K562 (cell line): ENCODE results near the gene CACNA1E. TPM values are rescaled to one million over a fixed set of nuclear protein-coding genes. Genes with fewer than 3 reads are reported as not detected.

Source experiments
- ATAC-seq: fragments of 200-7000 bp; cut with Tn5 transposase; 3 replicates; pipeline ENCODE4 v1.9.1; 2020; ENCODE audit warnings: moderate library complexity
- BruUV-seq: library from RNA; stranded (reverse); fragments of 400-500 nt; replicated peaks from 2 replicates; lab custom pipeline; 2021; lab: Mats Ljungman, UMichigan
- CTCF ChIA-PET: fragments of 300-600 bp; formaldehyde crosslinking; extraction: SDS; loops from one replicate; lab custom pipeline; 2021; ENCODE audit warnings: low intra/inter-chr PET ratio; lab: Yijun Ruan, JAX
- POLR2A ChIA-PET: fragments of 300-600, 350-650 bp; sonication (Branson Sonifier 250); formaldehyde crosslinking; extraction: SDS; loops from one replicate; lab custom pipeline; 2021; ENCODE audit warnings: antibody characterized with exemption, inconsistent platforms; lab: Yijun Ruan, JAX
- DNase-seq, 4 experiments: peaks; one replicate each; pipeline versions ENCODE4 v3.0.0 to v3.0.0-alpha.2; 2011 to 2018; ENCODE audit warnings: low spot score in 3 of 4, mixed read lengths in 3 of 4; ENCODE audit errors: extremely low read depth in 1 of 4
- FAIRE-seq: peaks from 2 replicates; lab custom pipeline; 2011; peaks lifted over from hg19 to GRCh38; lab: Jason Lieb, UNC
- H2AFZ ChIP-seq: 2 replicates; pipeline ENCODE4 v1.6.0; 2011; ENCODE audit warnings: low read depth, low read length, control low read depth, inconsistent platforms
- H3K27ac ChIP-seq: fragments of 200-600 bp; 3 replicates; pipeline ENCODE4 v1.8.0; 2011; ENCODE audit warnings: low read depth, mild to moderate bottlenecking, control low read depth, inconsistent platforms, low read length, moderate library complexity, mixed read lengths; ENCODE audit errors: extremely low read depth
- H3K27me3 ChIP-seq, 2 experiments: fragments of 300-600 bp in 1 of 2; 2 replicates in 1 of 2; 3 replicates in 1 of 2; pipeline versions ENCODE4 v1.6.0 to v1.8.0; 2011; ENCODE audit warnings: inconsistent platforms in 2 of 2, low read length in 2 of 2, mild to moderate bottlenecking in 1 of 2, mixed read lengths in 1 of 2, moderate library complexity in 1 of 2; ENCODE audit not compliant: control insufficient read depth in 2 of 2, insufficient read depth in 2 of 2
- H3K36me3 ChIP-seq: fragments of 300-600 bp; 3 replicates; pipeline ENCODE4 v1.8.0; 2011; ENCODE audit warnings: mild to moderate bottlenecking, low read length, inconsistent platforms; ENCODE audit not compliant: control insufficient read depth, insufficient read depth
- H3K4me1 ChIP-seq, 2 experiments: fragments of 200-600 bp in 1 of 2; replicated peaks in 1 of 2; 2 replicates in 1 of 2; 3 replicates in 1 of 2; pipeline versions ENCODE4 v1.5.1 to v1.8.0; 2011; ENCODE audit warnings: inconsistent platforms in 2 of 2, low read length in 2 of 2, mild to moderate bottlenecking in 1 of 2, mixed read lengths in 1 of 2, moderate library complexity in 1 of 2; ENCODE audit not compliant: control insufficient read depth in 2 of 2, insufficient read depth in 2 of 2
- H3K4me2 ChIP-seq: 2 replicates; pipeline ENCODE4 v1.6.1; 2011; ENCODE audit warnings: low read length, control low read depth, inconsistent platforms, mixed read lengths; ENCODE audit not compliant: insufficient read depth
- H3K4me3 ChIP-seq: fragments of 200-600 bp; sonication (generic), shearing (Covaris generic); 2 replicates; pipeline ENCODE4 v1.5.1; 2016; ENCODE audit warnings: control low read depth, inconsistent platforms
- H3K79me2 ChIP-seq: fragments of 200-600 bp; 3 replicates; pipeline ENCODE4 v1.8.0; 2011; ENCODE audit warnings: low read length, inconsistent platforms; ENCODE audit not compliant: control insufficient read depth, insufficient read depth
- H3K9ac ChIP-seq, 2 experiments: 2 replicates each; pipeline versions ENCODE4 v1.6.0 to v1.6.1; 2011; ENCODE audit warnings: low read depth in 2 of 2, low read length in 2 of 2, control low read depth in 1 of 2, inconsistent platforms in 1 of 2, mild to moderate bottlenecking in 1 of 2, mixed read lengths in 1 of 2; ENCODE audit not compliant: insufficient read depth in 1 of 2
- H3K9me1 ChIP-seq: one replicate; pipeline ENCODE4 v1.6.0; 2011; ENCODE audit warnings: inconsistent platforms, mild to moderate bottlenecking, low read length, moderate library complexity; ENCODE audit not compliant: control insufficient read depth, insufficient read depth
- H3K9me3 ChIP-seq: replicated peaks from 2 replicates; pipeline ENCODE4 v1.5.1; 2011; ENCODE audit warnings: low read depth, low read length, inconsistent platforms; ENCODE audit not compliant: control insufficient read depth, insufficient read depth
- H4K20me1 ChIP-seq: replicated peaks from 2 replicates; pipeline ENCODE4 v1.6.1; 2011; ENCODE audit warnings: low read length, inconsistent platforms, mixed read lengths; ENCODE audit not compliant: control insufficient read depth, insufficient read depth
- ATF3 ChIP-seq, 2 experiments: fragments of 450-650 bp in 1 of 2; sonication (generic) in 1 of 2; formaldehyde crosslinking in 1 of 2; IDR thresholded peaks in 1 of 2; conservative IDR thresholded peaks in 1 of 2; 2 replicates each; pipeline versions ENCODE4 v1.6.1 to v1.8.1; 2016 to 2023; ENCODE audit warnings: mild to moderate bottlenecking in 2 of 2, moderate library complexity in 2 of 2, inconsistent platforms in 1 of 2, missing genetic modification reagents in 1 of 2
- C11orf30 ChIP-seq: fragments of 450-650 bp; IDR thresholded peaks from 2 replicates; pipeline ENCODE4 v1.6.1; 2016; ENCODE audit warnings: low read depth, mild to moderate bottlenecking
- CBFA2T2 ChIP-seq: fragments of 450-650 bp; conservative IDR thresholded peaks from 2 replicates; pipeline ENCODE4 v1.6.1; 2017; ENCODE audit warnings: mild to moderate bottlenecking
- CSDE1 ChIP-seq, 2 experiments: fragments of 450-650 bp; IDR thresholded peaks; 2 replicates each; pipeline ENCODE4 v1.6.1; 2016; ENCODE audit warnings: mild to moderate bottlenecking in 1 of 2
- ESRRA ChIP-seq: fragments of 450-650 bp; IDR thresholded peaks from 2 replicates; pipeline ENCODE4 v1.6.1; 2014; ENCODE audit warnings: low read depth, mild to moderate bottlenecking, moderate library complexity, borderline replicate concordance
- HEY1 ChIP-seq: fragments of 250-450 bp; sonication (Bioruptor Pico); IDR thresholded peaks from 2 replicates; pipeline ENCODE4 v1.5.0; 2020; ENCODE audit warnings: mild to moderate bottlenecking, moderate library complexity, borderline replicate concordance
- MIER1 ChIP-seq: fragments of 450-650 bp; IDR thresholded peaks from 2 replicates; pipeline ENCODE4 v1.6.1; 2016; ENCODE audit warnings: antibody characterized with exemption, mild to moderate bottlenecking, low read depth
- NEUROD1 ChIP-seq: fragments of 150-350 bp; IDR thresholded peaks from 2 replicates; pipeline ENCODE4 v1.6.1; 2014; ENCODE audit warnings: borderline replicate concordance, low read length, low read depth; ENCODE audit not compliant: partially characterized antibody
- ZC3H4 ChIP-seq: sonication (generic); formaldehyde crosslinking; IDR thresholded peaks from 2 replicates; pipeline ENCODE4 v1.9.0; 2021; ENCODE audit warnings: missing genetic modification reagents, borderline replicate concordance
- ZFP30 ChIP-seq: fragments of 250-450 bp; sonication (Bioruptor Pico); IDR thresholded peaks from 2 replicates; pipeline ENCODE4 v1.8.0; 2022; ENCODE audit warnings: moderate library complexity, mild to moderate bottlenecking, inconsistent platforms, borderline replicate concordance
- ZNF140 ChIP-seq: fragments of 250-450 bp; sonication (Bioruptor Pico); IDR thresholded peaks from 2 replicates; pipeline ENCODE4 v1.8.0; 2021; ENCODE audit warnings: moderate library complexity, mild to moderate bottlenecking, inconsistent platforms
- ZNF766 ChIP-seq: fragments of 200-800 bp; sonication (Bioruptor generic); conservative IDR thresholded peaks from 2 replicates; pipeline ENCODE4 v1.6.1; 2016; ENCODE audit warnings: missing genetic modification characterization, missing compliant biosample characterization
- WGBS: fragments of 100-300 bp; shearing (Covaris generic); methylation state at CpG from one replicate; pipeline ENCODE4 v1.1.6; 2016; ENCODE audit warnings: low coverage, mixed read lengths; ENCODE audit not compliant: insufficient coverage; ENCODE audit errors: missing lambda C conversion rate; 5-methylcytosine and 5-hydroxymethylcytosine counted together
- in situ Hi-C: fragments of 300-500 bp; cut with MboI; formaldehyde crosslinking; loops from 4 replicates; pipeline ENCODE4 v1.15.0; 2018; ENCODE audit warnings: inconsistent platforms, mixed read lengths
- intact Hi-C: fragments of 100-400 bp; cut with micrococcal nuclease; formaldehyde crosslinking; loops from 2 replicates; pipeline ENCODE4 v1.14.2; 2022
- polyA plus RNA-seq, 8 experiments: library from polyadenylated mRNA; depleted of rRNA in 4 of 8; stranded (reverse) in 5 of 8; unstranded in 3 of 8; fragments of >200 nt; fragmentation: Nextera tagmentation in 2 of 8; fragmentation: Illumina TruSeq in 1 of 8; extraction: Ambion mirVana in 2 of 8; extraction: Trizol in 1 of 8; gene quantifications; 2 replicates each; pipeline versions ENCODE4 v1.2.1 to v1.2.3, GENCODE V29; 2011 to 2014; ENCODE audit warnings: inconsistent platforms in 1 of 8, missing spikeins in 1 of 8
- total RNA-seq, 7 experiments: library from RNA; depleted of rRNA in 6 of 7; stranded (reverse); fragments of >200 nt in 6 of 7; fragmentation: Illumina TruSeq in 2 of 7; extraction: Trizol in 2 of 7; gene quantifications; 2 replicates each; pipeline versions ENCODE4 v1.2.1 to v1.2.3, GENCODE V29; 2011 to 2021; ENCODE audit warnings: low replicate concordance in 1 of 7

Gene CACNA1E
- total and polyA plus RNA-seq, 9 of the 15 experiments (the other 6 are each of a cell fraction or from before 2014, with no cell fraction given) = under 0.01 to 0.04 TPM; not detected in 7

GRCh38 chr1:181664543-181664942, 181.2 kb downstream of the CACNA1E start (continued):
- no peak for TF ChIP-seq ZNF140 (CRISPR knock-in tag)
- no peak for TF ChIP-seq ZC3H4
- no peak for TF ChIP-seq CBFA2T2
- no peak for TF ChIP-seq ZNF766 (CRISPR knock-in tag)
- no peak for TF ChIP-seq CSDE1 (IDR thresholded peaks at IDR 0.05)
- TF ChIP-seq NEUROD1 = no peak
- TF ChIP-seq HEY1 = no peak
- TF ChIP-seq ESRRA = no peak
- TF ChIP-seq ZFP30 (CRISPR knock-in tag) = no peak
- no peak for TF ChIP-seq C11orf30

- intact Hi-C loops (no loop called here), in situ Hi-C loops (no loop called here)
- Histone ChIP-seq H3K4me2 (no peak overlapping the region), H3K4me3 (no peak overlapping the region), H2AFZ (no peak overlapping the region), H3K27me3 (0 out of 5 replicates have a peak, but pooled peaks cover 0 to 7% of the 10 kb centered on the region in 2 experiments), H3K79me2 (no peaks in the 10 kb centered on the region), H3K9ac (no peak overlapping the region), H4K20me1 (no peaks in the 10 kb centered on the region), H3K9me1 (no peaks in the 10 kb centered on the region), H3K9me3 (no peaks in the 10 kb centered on the region), H3K36me3 (no peaks in the 10 kb centered on the region), H3K27ac (no peak overlapping the region), H3K4me1 (no peaks in the 10 kb centered on the region)
- DNase-seq (no peak), ATAC-seq (no peak), FAIRE-seq (no peak)
- WGBS = 0% methylated on average over 6 of the region's 6 CpGs
- ChIA-PET POLR2A (no interaction called here), CTCF (no interaction called here)
- BruUV-seq = no TSS peak
- TF ChIP-seq MIER1 (no peak), ATF3 (IDR thresholded peaks at IDR 0.05) (peak; percentile 38), ATF3 (CRISPR knock-in tag; conservative IDR thresholded peaks at IDR 0.05) (no peak)
Observed at GRCh38 chr1:181669246-181669645, 185.9 kb downstream of the CACNA1E start.
